HEK293 (cell line): Measurements from ENCODE around the gene SGPL1.

Source experiments
- ZBTB1 ChIP-seq: fragments of 450-650 bp; formaldehyde crosslinking; IDR thresholded peaks from 2 replicates; pipeline ENCODE4 v1.5.1; 2016; ENCODE audit warnings: missing biosample characterization, missing genetic modification characterization
- ZBTB7A ChIP-seq: fragments of 450-650 bp; formaldehyde crosslinking; IDR thresholded peaks from 2 replicates; pipeline ENCODE4 v1.5.1; 2016; ENCODE audit warnings: low read depth, missing biosample characterization, missing genetic modification characterization
- ZNF48 ChIP-seq: fragments of 450-650 bp; formaldehyde crosslinking; IDR thresholded peaks from 2 replicates; pipeline ENCODE4 v1.5.1; 2016; ENCODE audit warnings: missing biosample characterization, missing genetic modification characterization
- ZNF747 ChIP-seq: fragments of 450-650 bp; formaldehyde crosslinking; IDR thresholded peaks from 2 replicates; pipeline ENCODE4 v1.5.1; 2016; ENCODE audit warnings: missing biosample characterization, missing genetic modification characterization
- TF ChIP-seq, protein P1 (sequence below): fragments of 450-650 bp; formaldehyde crosslinking; IDR thresholded peaks from 2 replicates; pipeline ENCODE4 v1.5.1; 2016; ENCODE audit warnings: missing biosample characterization, missing genetic modification characterization
- TF ChIP-seq, protein P2 (sequence below): fragments of 450-650 bp; formaldehyde crosslinking; IDR thresholded peaks from 2 replicates; pipeline ENCODE4 v1.5.1; 2016; ENCODE audit warnings: missing biosample characterization, missing genetic modification characterization
- TF ChIP-seq, protein P3 (sequence below): fragments of 450-650 bp; formaldehyde crosslinking; IDR thresholded peaks from 2 replicates; pipeline ENCODE4 v1.5.1; 2016; ENCODE audit warnings: missing biosample characterization, missing genetic modification characterization

DNA sequence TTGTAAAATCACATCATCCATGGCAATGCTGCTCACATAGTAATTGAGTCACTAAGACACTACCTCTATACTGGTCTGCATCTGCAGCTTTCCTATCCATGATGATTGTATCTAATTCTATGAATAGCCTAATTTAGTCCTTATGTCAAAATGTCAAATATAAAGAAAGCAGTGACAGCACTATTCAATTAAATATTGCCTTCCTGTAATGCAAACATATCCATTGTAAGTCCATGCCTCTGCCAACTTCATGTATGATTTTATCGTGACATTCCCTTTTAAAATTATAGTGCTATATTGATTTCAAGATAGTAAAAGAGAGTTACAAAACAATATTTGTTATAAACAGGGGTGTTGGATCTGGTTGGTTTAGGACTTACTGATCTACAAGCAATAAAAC is 4.8 kb upstream of the SGPL1 start:
- TF ChIP-seq ZBTB7A (tag by site-specific recombination) = no peak
- no peak for TF ChIP-seq ZBTB1 (tag by site-specific recombination)
- TF ChIP-seq, protein P1, sequence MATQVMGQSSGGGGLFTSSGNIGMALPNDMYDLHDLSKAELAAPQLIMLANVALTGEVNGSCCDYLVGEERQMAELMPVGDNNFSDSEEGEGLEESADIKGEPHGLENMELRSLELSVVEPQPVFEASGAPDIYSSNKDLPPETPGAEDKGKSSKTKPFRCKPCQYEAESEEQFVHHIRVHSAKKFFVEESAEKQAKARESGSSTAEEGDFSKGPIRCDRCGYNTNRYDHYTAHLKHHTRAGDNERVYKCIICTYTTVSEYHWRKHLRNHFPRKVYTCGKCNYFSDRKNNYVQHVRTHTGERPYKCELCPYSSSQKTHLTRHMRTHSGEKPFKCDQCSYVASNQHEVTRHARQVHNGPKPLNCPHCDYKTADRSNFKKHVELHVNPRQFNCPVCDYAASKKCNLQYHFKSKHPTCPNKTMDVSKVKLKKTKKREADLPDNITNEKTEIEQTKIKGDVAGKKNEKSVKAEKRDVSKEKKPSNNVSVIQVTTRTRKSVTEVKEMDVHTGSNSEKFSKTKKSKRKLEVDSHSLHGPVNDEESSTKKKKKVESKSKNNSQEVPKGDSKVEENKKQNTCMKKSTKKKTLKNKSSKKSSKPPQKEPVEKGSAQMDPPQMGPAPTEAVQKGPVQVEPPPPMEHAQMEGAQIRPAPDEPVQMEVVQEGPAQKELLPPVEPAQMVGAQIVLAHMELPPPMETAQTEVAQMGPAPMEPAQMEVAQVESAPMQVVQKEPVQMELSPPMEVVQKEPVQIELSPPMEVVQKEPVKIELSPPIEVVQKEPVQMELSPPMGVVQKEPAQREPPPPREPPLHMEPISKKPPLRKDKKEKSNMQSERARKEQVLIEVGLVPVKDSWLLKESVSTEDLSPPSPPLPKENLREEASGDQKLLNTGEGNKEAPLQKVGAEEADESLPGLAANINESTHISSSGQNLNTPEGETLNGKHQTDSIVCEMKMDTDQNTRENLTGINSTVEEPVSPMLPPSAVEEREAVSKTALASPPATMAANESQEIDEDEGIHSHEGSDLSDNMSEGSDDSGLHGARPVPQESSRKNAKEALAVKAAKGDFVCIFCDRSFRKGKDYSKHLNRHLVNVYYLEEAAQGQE (tag by site-specific recombination) = no peak
- TF ChIP-seq, protein P2, sequence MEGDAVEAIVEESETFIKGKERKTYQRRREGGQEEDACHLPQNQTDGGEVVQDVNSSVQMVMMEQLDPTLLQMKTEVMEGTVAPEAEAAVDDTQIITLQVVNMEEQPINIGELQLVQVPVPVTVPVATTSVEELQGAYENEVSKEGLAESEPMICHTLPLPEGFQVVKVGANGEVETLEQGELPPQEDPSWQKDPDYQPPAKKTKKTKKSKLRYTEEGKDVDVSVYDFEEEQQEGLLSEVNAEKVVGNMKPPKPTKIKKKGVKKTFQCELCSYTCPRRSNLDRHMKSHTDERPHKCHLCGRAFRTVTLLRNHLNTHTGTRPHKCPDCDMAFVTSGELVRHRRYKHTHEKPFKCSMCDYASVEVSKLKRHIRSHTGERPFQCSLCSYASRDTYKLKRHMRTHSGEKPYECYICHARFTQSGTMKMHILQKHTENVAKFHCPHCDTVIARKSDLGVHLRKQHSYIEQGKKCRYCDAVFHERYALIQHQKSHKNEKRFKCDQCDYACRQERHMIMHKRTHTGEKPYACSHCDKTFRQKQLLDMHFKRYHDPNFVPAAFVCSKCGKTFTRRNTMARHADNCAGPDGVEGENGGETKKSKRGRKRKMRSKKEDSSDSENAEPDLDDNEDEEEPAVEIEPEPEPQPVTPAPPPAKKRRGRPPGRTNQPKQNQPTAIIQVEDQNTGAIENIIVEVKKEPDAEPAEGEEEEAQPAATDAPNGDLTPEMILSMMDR (tag by site-specific recombination) = no peak
- TF ChIP-seq ZNF747 = no peak
- no peak for TF ChIP-seq ZNF48 (tag by site-specific recombination)
- TF ChIP-seq, protein P3, sequence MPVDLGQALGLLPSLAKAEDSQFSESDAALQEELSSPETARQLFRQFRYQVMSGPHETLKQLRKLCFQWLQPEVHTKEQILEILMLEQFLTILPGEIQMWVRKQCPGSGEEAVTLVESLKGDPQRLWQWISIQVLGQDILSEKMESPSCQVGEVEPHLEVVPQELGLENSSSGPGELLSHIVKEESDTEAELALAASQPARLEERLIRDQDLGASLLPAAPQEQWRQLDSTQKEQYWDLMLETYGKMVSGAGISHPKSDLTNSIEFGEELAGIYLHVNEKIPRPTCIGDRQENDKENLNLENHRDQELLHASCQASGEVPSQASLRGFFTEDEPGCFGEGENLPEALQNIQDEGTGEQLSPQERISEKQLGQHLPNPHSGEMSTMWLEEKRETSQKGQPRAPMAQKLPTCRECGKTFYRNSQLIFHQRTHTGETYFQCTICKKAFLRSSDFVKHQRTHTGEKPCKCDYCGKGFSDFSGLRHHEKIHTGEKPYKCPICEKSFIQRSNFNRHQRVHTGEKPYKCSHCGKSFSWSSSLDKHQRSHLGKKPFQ (tag by site-specific recombination) = no peak
